A673 (cell line): ENCODE results near the gene ENSA. TPM values are rescaled to one million over a fixed set of nuclear protein-coding genes. Genes with fewer than 3 reads are reported as not detected.
"Not testable (repeated sequence)": the region's sequence is repeated elsewhere in the genome, so short reads cannot be mapped to it uniquely, and the experiment has no call there.

Experiments
- BruUV-seq: library from RNA; stranded (reverse); fragments of 400-500 nt; replicated peaks from 2 replicates; lab custom pipeline; 2021; lab: Mats Ljungman, UMichigan
- CTCF ChIA-PET: fragments of 300-600 bp; sonication (Branson Sonifier 250); formaldehyde crosslinking; loops from one replicate; lab custom pipeline; 2022; ENCODE audit warnings: antibody characterized with exemption; lab: Charles Lee
- POLR2A ChIA-PET: fragments of 300-600 bp; sonication (Branson Sonifier 250); formaldehyde crosslinking; loops from one replicate; lab custom pipeline; 2022; ENCODE audit warnings: antibody characterized with exemption; ENCODE audit not compliant: low non-redundant PET; lab: Charles Lee
- DNase-seq: peaks from one replicate; pipeline ENCODE4 v3.0.0-alpha.2; 2015; ENCODE audit warnings: low spot score
- H3K27ac ChIP-seq: fragments of 200-600 bp; sonication (generic); 2 replicates; pipeline ENCODE4 v1.5.1; 2016; ENCODE audit warnings: mixed run types, low read depth, mild to moderate bottlenecking, mixed read lengths, antibody characterized with exemption, low read length; ENCODE audit not compliant: poor library complexity, severe bottlenecking
- H3K27me3 ChIP-seq: fragments of 200-600 bp; sonication (generic); replicated peaks from 2 replicates; pipeline ENCODE4 v1.6.1; 2017; ENCODE audit warnings: mixed run types, low read depth, mild to moderate bottlenecking, mixed read lengths, antibody characterized with exemption, low read length; ENCODE audit not compliant: insufficient read depth, poor library complexity
- H3K36me3 ChIP-seq: fragments of 200-600 bp; sonication (generic); 2 replicates; pipeline ENCODE4 v1.6.1; 2016; ENCODE audit warnings: mixed run types, mild to moderate bottlenecking, mixed read lengths, antibody characterized with exemption, low read length; ENCODE audit not compliant: insufficient read depth, poor library complexity, severe bottlenecking
- H3K4me1 ChIP-seq: fragments of 200-600 bp; sonication (generic); 2 replicates; pipeline ENCODE4 v1.6.1; 2017; ENCODE audit warnings: mixed run types, mild to moderate bottlenecking, mixed read lengths, antibody characterized with exemption, low read length; ENCODE audit not compliant: insufficient read depth, poor library complexity, severe bottlenecking
- H3K4me3 ChIP-seq: fragments of 200-600 bp; sonication (generic); 2 replicates; pipeline ENCODE4 v1.5.1; 2016; ENCODE audit warnings: low read depth, mixed run types, mild to moderate bottlenecking, mixed read lengths, low read length; ENCODE audit not compliant: poor library complexity, severe bottlenecking
- H3K9me3 ChIP-seq: fragments of 200-600 bp; sonication (generic); 2 replicates; pipeline ENCODE4 v1.6.1; 2016; ENCODE audit warnings: mixed run types, low read depth, mild to moderate bottlenecking, mixed read lengths, antibody characterized with exemption, low read length; ENCODE audit not compliant: poor library complexity, severe bottlenecking
- CTCF ChIP-seq: fragments of 300-800, 200-600 bp; sonication (generic); conservative IDR thresholded peaks from 2 replicates; pipeline ENCODE4 v1.5.1; 2017; ENCODE audit warnings: low read depth, mild to moderate bottlenecking, antibody characterized with exemption, low read length, moderate library complexity, mixed read lengths
- EZH2 ChIP-seq: fragments of 200-600 bp; sonication (generic); IDR thresholded peaks from 2 replicates; pipeline ENCODE4 v1.6.1; 2017; ENCODE audit warnings: borderline replicate concordance, low read depth, mild to moderate bottlenecking, mixed read lengths, antibody characterized with exemption, low read length; ENCODE audit not compliant: poor library complexity, severe bottlenecking
- intact Hi-C: fragments of 100-400 bp; cut with micrococcal nuclease; formaldehyde crosslinking; loops from one replicate; pipeline ENCODE4 v1.10.0; 2022; ENCODE audit not compliant: unreplicated experiment
- total RNA-seq: library from RNA; stranded (reverse); gene quantifications from 2 replicates; pipeline ENCODE4 v1.2.3, GENCODE V29; 2021

The ENSA gene
- total RNA-seq, 1 experiment from 2014 or later: 237 TPM

- Histone ChIP-seq H3K27ac (peak overlapping the region; percentile 98), H3K4me1 (peaks cover 10% of the 10 kb centered on the region)
- TF ChIP-seq CTCF (no peak), EZH2 (no peak)
Observed at GRCh38 chr1:150628766-150629114, 672 bp downstream of the ENSA start.

GRCh38 chr1:150627826-150628410 is 1.5 kb downstream of the ENSA start:
- Histone ChIP-seq H3K4me1 (peaks cover 10% of the 10 kb centered on the region), H3K4me3 (peak overlapping the region; percentile 64), H3K27ac (peak overlapping the region; percentile 98), H3K9me3 (no peaks in the 10 kb centered on the region), H3K27me3 (no peaks in the 10 kb centered on the region), H3K36me3 (peaks cover 47% of the 10 kb centered on the region)
- no peak for TF ChIP-seq CTCF
- ChIA-PET POLR2A (no interaction called here), CTCF (no interaction called here)
- BruUV-seq: no TSS peak
- no peak for DNase-seq
- intact Hi-C loops: loop anchor here (2.0 to 10.0 kb wide), 5 partner anchors 49 to 373 kb away; partner anchors contain the start of genes CA14, GOLPH3L, MCL1 and SETDB1

More at GRCh38 chr1:150628766-150629114, 672 bp downstream of the ENSA start:
- Histone ChIP-seq H3K9me3 (no peaks in the 10 kb centered on the region), H3K27me3 (no peaks in the 10 kb centered on the region), H3K4me3 (peak overlapping the region; percentile 64), H3K36me3 (peaks cover 41% of the 10 kb centered on the region)
- DNase-seq: no peak
- TSS peak; percentile 60 for BruUV-seq
- intact Hi-C loops: loop anchor here (1.0 to 10.0 kb wide), 6 partner anchors 50 to 374 kb away; partner anchors contain the start of genes CA14, GOLPH3L, MCL1 and RPRD2
- CTCF ChIA-PET: interaction anchor here (0.8 kb wide), 1 partner anchor 294 kb away, joined by 3 read pairs; no protein-coding TSS in a partner anchor
- POLR2A ChIA-PET: interaction anchor here (1.3 kb wide), 1 partner anchor 9 kb away, joined by 4 read pairs; no protein-coding TSS in a partner anchor

GRCh38 chr1:150626150-150626549 is 3.3 kb downstream of the ENSA start:
- ChIA-PET POLR2A (no interaction called here), CTCF (no interaction called here)
- no peak for TF ChIP-seq EZH2
- no peak for TF ChIP-seq CTCF
- Histone ChIP-seq H3K27me3 (no peaks in the 10 kb centered on the region), H3K27ac (no peak overlapping the region), H3K9me3 (no peaks in the 10 kb centered on the region), H3K4me1 (peaks cover 10% of the 10 kb centered on the region), H3K4me3 (no peak overlapping the region), H3K36me3 (peaks cover 65% of the 10 kb centered on the region)
- intact Hi-C loops: loop anchor here (10.0 kb wide), 3 partner anchors 161 to 371 kb away; partner anchors contain the start of genes CA14 and SETDB1
- DNase-seq: no peak
- BruUV-seq: no TSS peak

GRCh38 chr1:150624546-150624945 is 4.9 kb downstream of the ENSA start:
- H3K4me3 ChIP-seq, H3K9me3 ChIP-seq, CTCF ChIA-PET, BruUV-seq, POLR2A ChIA-PET, H3K27me3 ChIP-seq, H3K27ac ChIP-seq, DNase-seq: not testable (repeated sequence)
- intact Hi-C loops: loop anchor here (5.0 to 10.0 kb wide), 5 partner anchors 62 to 370 kb away; partner anchors contain the start of genes CA14 and SETDB1
- Histone ChIP-seq H3K4me1 (peaks cover 25% of the 10 kb centered on the region), H3K36me3 (peaks cover 77% of the 10 kb centered on the region)

- intact Hi-C loops: loop anchor here (5.0 to 10.0 kb wide), 5 partner anchors 62 to 369 kb away; partner anchors contain the start of genes CA14 and SETDB1
- H3K27ac ChIP-seq, CTCF ChIA-PET, H3K4me3 ChIP-seq, H3K27me3 ChIP-seq, DNase-seq, H3K9me3 ChIP-seq, BruUV-seq, POLR2A ChIA-PET: not testable (repeated sequence)
- Histone ChIP-seq H3K4me1 (peaks cover 29% of the 10 kb centered on the region), H3K36me3 (peaks cover 81% of the 10 kb centered on the region)
Observed at GRCh38 chr1:150624134-150624533, 5.3 kb downstream of the ENSA start.
